OCI-LY3 (cell line): ENCODE results near the gene FRMD4B.

Experiments used
- H2AFZ ChIP-seq: fragments of 200-600, 300-600 bp; shearing (Covaris generic); 2 replicates; pipeline ENCODE4 v1.6.0; 2014; ENCODE audit warnings: antibody characterized with exemption, low read depth, low read length
- H3K27ac ChIP-seq: fragments of 200-600, 300-600 bp; sonication (generic); 2 replicates; pipeline ENCODE4 v1.5.1; 2014; ENCODE audit warnings: mild to moderate bottlenecking, low read length, moderate library complexity, mixed read lengths
- H3K27me3 ChIP-seq: fragments of 200-600, 300-600 bp; sonication (generic); 2 replicates; pipeline ENCODE4 v1.6.1; 2014; ENCODE audit warnings: low read depth, low read length, mixed read lengths
- H3K36me3 ChIP-seq: fragments of 200-600, 300-600 bp; sonication (generic); replicated peaks from 2 replicates; pipeline ENCODE3; 2014; ENCODE audit warnings: low read depth, low read length, mixed read lengths
- H3K4me1 ChIP-seq: fragments of 300-600, 200-600 bp; sonication (generic); 2 replicates; pipeline ENCODE4 v1.6.1; 2014; ENCODE audit warnings: low read length, mixed read lengths
- H3K4me2 ChIP-seq: fragments of 200-600, 300-600 bp; sonication (generic); 2 replicates; pipeline ENCODE4 v1.6.1; 2014; ENCODE audit warnings: low read length, mixed read lengths
- H3K4me3 ChIP-seq: fragments of 300-600, 200-600 bp; sonication (generic); 2 replicates; pipeline ENCODE4 v1.5.1; 2014; ENCODE audit warnings: antibody characterized with exemption, mild to moderate bottlenecking, low read length, moderate library complexity
- H3K79me2 ChIP-seq: fragments of 300-600, 200-600 bp; shearing (Covaris generic); 2 replicates; pipeline ENCODE4 v1.6.1; 2014; ENCODE audit warnings: mild to moderate bottlenecking, low read length, mixed read lengths
- H3K9ac ChIP-seq: fragments of 300-600, 200-600 bp; shearing (Covaris generic); 2 replicates; pipeline ENCODE4 v1.6.0; 2014; ENCODE audit warnings: mild to moderate bottlenecking, low read length, moderate library complexity
- H3K9me3 ChIP-seq: fragments of 200-600, 300-600 bp; shearing (Covaris generic); 2 replicates; pipeline ENCODE4 v1.6.1; 2014; ENCODE audit warnings: low read length, mixed read lengths; ENCODE audit not compliant: insufficient read depth
- H4K20me1 ChIP-seq: fragments of 200-600, 300-600 bp; sonication (generic); 2 replicates; pipeline ENCODE4 v1.6.1; 2016; ENCODE audit warnings: low read length, mixed read lengths; ENCODE audit not compliant: insufficient read depth
- EZH2phosphoT487 ChIP-seq: fragments of 200-600 bp; shearing (Covaris generic); IDR thresholded peaks from 2 replicates; pipeline ENCODE4 v1.6.1; 2018; ENCODE audit warnings: antibody characterized with exemption, mixed run types, low read depth
- TF ChIP-seq, protein P1 (sequence below): fragments of 200-600, 300-600 bp; sonication (generic); IDR thresholded peaks from 2 replicates; pipeline ENCODE4 v1.5.1; 2014; ENCODE audit warnings: antibody characterized with exemption, low read length, low read depth

FRMD4B gene

DNA sequence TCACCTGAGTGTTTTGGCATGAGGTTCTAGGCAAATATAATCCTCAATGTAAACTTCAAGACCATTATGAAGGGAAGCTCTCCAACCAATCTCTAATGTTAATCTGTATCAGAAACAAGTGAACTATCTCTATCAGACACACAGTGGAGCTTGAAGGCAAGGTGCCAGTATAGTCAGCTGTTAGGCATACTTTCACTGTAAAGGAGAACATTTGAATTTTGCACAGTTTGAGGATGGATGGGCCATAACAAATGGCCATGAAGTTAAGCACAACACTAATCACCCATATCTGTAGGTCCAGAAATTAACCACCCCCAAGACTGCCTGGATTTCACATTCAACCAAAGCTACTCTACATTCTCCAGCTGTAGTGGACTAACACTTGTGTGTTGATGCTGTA, 194.4 kb downstream of the FRMD4B start:
- Histone ChIP-seq H3K79me2 (no peaks in the 10 kb centered on the region), H3K36me3 (no peaks in the 10 kb centered on the region), H3K9me3 (no peaks in the 10 kb centered on the region), H3K4me2 (no peak overlapping the region), H3K4me3 (no peak overlapping the region), H3K4me1 (peaks cover 4% of the 10 kb centered on the region; the same call in 1 of the 2 replicates), H4K20me1 (no peaks in the 10 kb centered on the region), H2AFZ (no peak overlapping the region), H3K27ac (no peak overlapping the region), H3K27me3 (peaks cover 30% of the 10 kb centered on the region; the same call in 1 of the 2 replicates), H3K9ac (no peak overlapping the region)
- TF ChIP-seq, protein P1, sequence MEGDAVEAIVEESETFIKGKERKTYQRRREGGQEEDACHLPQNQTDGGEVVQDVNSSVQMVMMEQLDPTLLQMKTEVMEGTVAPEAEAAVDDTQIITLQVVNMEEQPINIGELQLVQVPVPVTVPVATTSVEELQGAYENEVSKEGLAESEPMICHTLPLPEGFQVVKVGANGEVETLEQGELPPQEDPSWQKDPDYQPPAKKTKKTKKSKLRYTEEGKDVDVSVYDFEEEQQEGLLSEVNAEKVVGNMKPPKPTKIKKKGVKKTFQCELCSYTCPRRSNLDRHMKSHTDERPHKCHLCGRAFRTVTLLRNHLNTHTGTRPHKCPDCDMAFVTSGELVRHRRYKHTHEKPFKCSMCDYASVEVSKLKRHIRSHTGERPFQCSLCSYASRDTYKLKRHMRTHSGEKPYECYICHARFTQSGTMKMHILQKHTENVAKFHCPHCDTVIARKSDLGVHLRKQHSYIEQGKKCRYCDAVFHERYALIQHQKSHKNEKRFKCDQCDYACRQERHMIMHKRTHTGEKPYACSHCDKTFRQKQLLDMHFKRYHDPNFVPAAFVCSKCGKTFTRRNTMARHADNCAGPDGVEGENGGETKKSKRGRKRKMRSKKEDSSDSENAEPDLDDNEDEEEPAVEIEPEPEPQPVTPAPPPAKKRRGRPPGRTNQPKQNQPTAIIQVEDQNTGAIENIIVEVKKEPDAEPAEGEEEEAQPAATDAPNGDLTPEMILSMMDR: no peak
- TF ChIP-seq EZH2phosphoT487: no peak

DNA sequence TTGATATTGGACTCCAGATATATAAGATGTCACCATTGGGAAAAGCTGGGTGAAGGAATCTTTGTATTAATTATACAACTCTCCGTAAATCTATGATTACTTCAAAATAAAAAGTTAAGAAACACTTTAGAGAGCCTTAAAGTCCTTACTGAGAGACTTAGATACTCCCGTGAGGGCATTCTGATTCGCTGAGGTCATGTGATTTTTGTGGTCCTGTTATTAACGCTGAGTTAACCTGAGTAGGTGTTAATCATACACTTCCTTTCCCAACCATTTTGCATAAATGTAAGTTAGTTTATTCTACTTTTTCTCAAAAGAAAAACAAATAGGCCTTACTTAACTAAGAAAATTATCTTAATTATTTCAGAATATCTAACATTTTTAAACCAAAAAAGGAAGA, 196.4 kb downstream of the FRMD4B start:
- TF ChIP-seq, protein P1: no peak
- no peak for TF ChIP-seq EZH2phosphoT487
- Histone ChIP-seq H3K4me3 (no peak overlapping the region), H3K27ac (no peak overlapping the region), H2AFZ (no peak overlapping the region), H3K9ac (no peak overlapping the region), H3K4me2 (peak overlapping the region; percentile 41; the same call in 1 of the 2 replicates), H3K9me3 (no peaks in the 10 kb centered on the region), H3K79me2 (no peaks in the 10 kb centered on the region), H4K20me1 (no peaks in the 10 kb centered on the region), H3K4me1 (peaks cover 4% of the 10 kb centered on the region; the same call in 1 of the 2 replicates), H3K36me3 (no peaks in the 10 kb centered on the region), H3K27me3 (peaks cover 13% of the 10 kb centered on the region; the same call in 1 of the 2 replicates)

GRCh38 chr3:69186575-69187093, 199.3 kb downstream of the FRMD4B start:
- Histone ChIP-seq H3K4me1 (peaks cover 4% of the 10 kb centered on the region; the same call in 1 of the 2 replicates), H3K9me3 (no peaks in the 10 kb centered on the region), H3K27me3 (0 out of 2 replicates have a peak, but pooled peaks cover 9% of the 10 kb centered on the region), H3K4me2 (no peak overlapping the region), H3K36me3 (no peaks in the 10 kb centered on the region), H3K79me2 (no peaks in the 10 kb centered on the region), H3K27ac (no peak overlapping the region), H4K20me1 (no peaks in the 10 kb centered on the region), H3K9ac (no peak overlapping the region), H2AFZ (no peak overlapping the region), H3K4me3 (no peak overlapping the region)
- TF ChIP-seq EZH2phosphoT487: no peak
- TF ChIP-seq, protein P1: no peak

- no peak overlapping the region for H3K4me2 ChIP-seq
- no peak overlapping the region for H3K27ac ChIP-seq
- no peak overlapping the region for H3K4me3 ChIP-seq
- no peak overlapping the region for H3K9ac ChIP-seq
- H3K27me3 ChIP-seq: 0 out of 2 replicates have a peak, but pooled peaks cover 8% of the 10 kb centered on the region
- H3K9me3 ChIP-seq: no peaks in the 10 kb centered on the region
- TF ChIP-seq EZH2phosphoT487: no peak
- TF ChIP-seq, protein P1: no peak
- H2AFZ ChIP-seq: no peak overlapping the region
- H4K20me1 ChIP-seq: no peaks in the 10 kb centered on the region
- no peaks in the 10 kb centered on the region for H3K36me3 ChIP-seq
- H3K4me1 ChIP-seq: no peaks in the 10 kb centered on the region
- no peaks in the 10 kb centered on the region for H3K79me2 ChIP-seq
Measured at GRCh38 chr3:69182588-69183316, 203.1 kb downstream of the FRMD4B start.
